Right ventricle myocardium inferior (tissue), 1 donor: ENCODE data around the gene LRRC38. TPM values are rescaled to one million over a fixed set of nuclear protein-coding genes. Genes with fewer than 3 reads are reported as not detected.
"Not testable (repeated sequence)": the region's sequence is repeated elsewhere in the genome, so short reads cannot be mapped to it uniquely, and the experiment has no call there.

ENCODE experiments used
- ATAC-seq: fragments of 200-7000 bp; cut with Tn5 transposase; one replicate; pipeline ENCODE4 v1.9.1; 2020; ENCODE audit warnings: mild to moderate bottlenecking, moderate library complexity
- DNase-seq: peaks from one replicate; pipeline ENCODE4 v3.0.0; 2021; ENCODE audit errors: missing footprints
- intact Hi-C: fragments of 100-400 bp; cut with DNase I; formaldehyde crosslinking; loops from one replicate; pipeline ENCODE4 v1.11.0; 2022
- total RNA-seq: library from RNA; stranded (reverse); fragmentation: NEBNext Ultra II Directional; extraction: Animal tissue kit (Norgen Biotek cat#: 25700); gene quantifications from one replicate; pipeline ENCODE4 v1.2.1, GENCODE V29; 2021
- donor health status: DM: no; HTN: yes; CAD: no; lungs with severe emphysema.

LRRC38 gene
- total RNA-seq, 1 donor from 2014 or later = 0.38 TPM

GRCh38 chr1:13483946-13484345 lies 29.9 kb downstream of the LRRC38 start:
- DNase-seq = no peak
- intact Hi-C loops = no loop called here
- no peak for ATAC-seq

GRCh38 chr1:13482600-13482999 lies 31.2 kb downstream of the LRRC38 start:
- ATAC-seq (no peak), DNase-seq (no peak)
- intact Hi-C loops = no loop called here

- intact Hi-C loops = no loop called here
- DNase-seq = no peak
Measured at GRCh38 chr1:13479171-13479856, 34.5 kb downstream of the LRRC38 start.

GRCh38 chr1:13478692-13479091 lies 35.1 kb downstream of the LRRC38 start:
- no peak for DNase-seq
- intact Hi-C loops = no loop called here

More at GRCh38 chr1:13479171-13479856, 34.5 kb downstream of the LRRC38 start:
- ATAC-seq = no peak

GRCh38 chr1:13469343-13469742 lies 44.5 kb downstream of the LRRC38 start:
- DNase-seq = no peak
- peak; percentile 63 for ATAC-seq
- intact Hi-C loops = loop anchor here (1.0 kb wide), 1 partner anchor 75 kb away; no protein-coding TSS in a partner anchor

More at GRCh38 chr1:13478692-13479091, 35.1 kb downstream of the LRRC38 start:
- no peak for ATAC-seq

- intact Hi-C loops = no loop called here
Measured at GRCh38 chr1:13465515-13465914, 48.3 kb downstream of the LRRC38 start.

GRCh38 chr1:13462682-13463081 lies 51.1 kb downstream of the LRRC38 start:
- intact Hi-C loops = no loop called here
- DNase-seq (no peak), ATAC-seq (no peak)

More at GRCh38 chr1:13465515-13465914, 48.3 kb downstream of the LRRC38 start:
- DNase-seq = no peak
- no peak for ATAC-seq

- no peak for ATAC-seq
- no peak for DNase-seq
- intact Hi-C loops = no loop called here
Measured at GRCh38 chr1:13461977-13462376, 51.8 kb downstream of the LRRC38 start.

GRCh38 chr1:13456904-13457532 lies 56.8 kb downstream of the LRRC38 start:
- DNase-seq (no peak), ATAC-seq (peak; percentile 56)
- intact Hi-C loops = no loop called here

- intact Hi-C loops = no loop called here
- DNase-seq (no peak), ATAC-seq (no peak)
Measured at GRCh38 chr1:13451399-13451965, 62.3 kb downstream of the LRRC38 start.

- ATAC-seq (no peak), DNase-seq (no peak)
Measured at GRCh38 chr1:13450204-13450603, 63.6 kb downstream of the LRRC38 start.

GRCh38 chr1:13443335-13443979 lies 70.3 kb downstream of the LRRC38 start:
- intact Hi-C loops = no loop called here
- no peak for DNase-seq
- no peak for ATAC-seq

More at GRCh38 chr1:13450204-13450603, 63.6 kb downstream of the LRRC38 start:
- intact Hi-C loops = no loop called here

- intact Hi-C loops, DNase-seq: not testable (repeated sequence)
Measured at GRCh38 chr1:13439104-13439783, 74.6 kb downstream of the LRRC38 start.

GRCh38 chr1:13435458-13435857 lies 78.3 kb downstream of the LRRC38 start:
- DNase-seq = no peak
- ATAC-seq = no peak
- intact Hi-C loops = no loop called here

More at GRCh38 chr1:13439104-13439783, 74.6 kb downstream of the LRRC38 start:
- ATAC-seq = not testable (repeated sequence)

GRCh38 chr1:13433694-13434358 lies 80.0 kb downstream of the LRRC38 start:
- ATAC-seq = not testable (repeated sequence)

GRCh38 chr1:13432251-13432650 lies 81.6 kb downstream of the LRRC38 start:
- DNase-seq (no peak), ATAC-seq (no peak)
- intact Hi-C loops = no loop called here

More at GRCh38 chr1:13433694-13434358, 80.0 kb downstream of the LRRC38 start:
- DNase-seq, intact Hi-C loops: not testable (repeated sequence)

GRCh38 chr1:13430495-13430894 lies 83.3 kb downstream of the LRRC38 start:
- no peak for DNase-seq
- intact Hi-C loops = no loop called here
- no peak for ATAC-seq
